Neural progenitor cell (in vitro differentiated cells): ENCODE data around the gene RPS6KA2. TPM values are rescaled to one million over a fixed set of nuclear protein-coding genes. Genes with fewer than 3 reads are reported as not detected.

ENCODE experiments used
- DNase-seq: peaks from one replicate; pipeline ENCODE4 v3.0.0-alpha.2; 2016; ENCODE audit warnings: low spot score
- H2AFZ ChIP-seq: fragments of 200-600 bp; sonication (generic); replicated peaks from 2 replicates; pipeline ENCODE4 v1.6.1; 2016; ENCODE audit warnings: antibody characterized with exemption
- H3F3A ChIP-seq: fragments of 200-600 bp; sonication (generic); 2 replicates; pipeline ENCODE4 v1.6.1; 2016; ENCODE audit warnings: antibody characterized with exemption, low read depth
- H3K27ac ChIP-seq: fragments of 200-600 bp; sonication (generic); 2 replicates; pipeline ENCODE4 v1.5.1; 2016; ENCODE audit warnings: mild to moderate bottlenecking
- H3K27me3 ChIP-seq: fragments of 200-600 bp; sonication (generic); 2 replicates; pipeline ENCODE4 v1.6.1; 2016; ENCODE audit warnings: mild to moderate bottlenecking, moderate library complexity
- H3K36me3 ChIP-seq: fragments of 200-600 bp; sonication (generic); 2 replicates; pipeline ENCODE4 v1.5.1; 2016
- H3K4me1 ChIP-seq: fragments of 200-600 bp; sonication (generic); 2 replicates; pipeline ENCODE4 v1.6.1; 2016; ENCODE audit warnings: mixed run types
- H3K4me2 ChIP-seq: fragments of 200-600 bp; sonication (generic); 2 replicates; pipeline ENCODE4 v1.6.1; 2016
- H3K4me3 ChIP-seq: fragments of 200-600 bp; sonication (generic); 2 replicates; pipeline ENCODE4 v1.5.1; 2016
- H3K79me2 ChIP-seq: fragments of 200-600 bp; sonication (generic); 2 replicates; pipeline ENCODE4 v1.6.1; 2016; ENCODE audit warnings: low read depth
- H3K9ac ChIP-seq: fragments of 200-600 bp; sonication (generic); 2 replicates; pipeline ENCODE4 v1.6.1; 2016
- H3K9me3 ChIP-seq: fragments of 200-600 bp; sonication (generic); 2 replicates; pipeline ENCODE4 v1.5.1; 2016; ENCODE audit warnings: low read depth
- H4K20me1 ChIP-seq: fragments of 200-600 bp; sonication (generic); 2 replicates; pipeline ENCODE4 v1.6.1; 2016; ENCODE audit warnings: low read depth
- H3K27ac Mint-ChIP-seq: 3 replicates; pipeline ENCODE4 v1.8.0; 2021; ENCODE audit warnings: mixed read lengths
- H3K27me3 Mint-ChIP-seq: 2 replicates; pipeline ENCODE4 v1.8.0; 2022; ENCODE audit warnings: low read depth, mild to moderate bottlenecking, inconsistent platforms, moderate library complexity, mixed read lengths; ENCODE audit not compliant: insufficient read depth
- H3K36me3 Mint-ChIP-seq: 3 replicates; pipeline ENCODE4 v1.8.0; 2021; ENCODE audit warnings: mixed read lengths
- H3K4me1 Mint-ChIP-seq: 3 replicates; pipeline ENCODE4 v1.8.0; 2021; ENCODE audit warnings: mixed read lengths
- H3K4me3 Mint-ChIP-seq: 3 replicates; pipeline ENCODE4 v1.8.0; 2021; ENCODE audit warnings: mild to moderate bottlenecking, moderate library complexity, mixed read lengths
- H3K9me3 Mint-ChIP-seq: 3 replicates; pipeline ENCODE4 v1.8.0; 2020; ENCODE audit warnings: mixed read lengths
- EZH2 ChIP-seq: fragments of 200-600 bp; sonication (generic); IDR thresholded peaks from 2 replicates; pipeline ENCODE4 v1.6.1; 2017; ENCODE audit warnings: antibody characterized with exemption, mild to moderate bottlenecking, moderate library complexity
- EZH2phosphoT487 ChIP-seq: fragments of 200-600 bp; sonication (generic); IDR thresholded peaks from 2 replicates; pipeline ENCODE4 v1.6.1; 2017; ENCODE audit warnings: antibody characterized with exemption
- total RNA-seq: library from RNA; depleted of rRNA; stranded (reverse); fragments of >200 nt; gene quantifications from 2 replicates; pipeline ENCODE4 v1.2.3, GENCODE V29; 2015; ENCODE audit warnings: low replicate concordance
- TF ChIP-seq, protein P1 (sequence below): fragments of 200-600 bp; sonication (generic); IDR thresholded peaks from 2 replicates; pipeline ENCODE4 v1.5.1; 2017; ENCODE audit warnings: antibody characterized with exemption, mild to moderate bottlenecking

Gene RPS6KA2
- total RNA-seq, 1 donor from 2014 or later: 8.2 TPM

DNA sequence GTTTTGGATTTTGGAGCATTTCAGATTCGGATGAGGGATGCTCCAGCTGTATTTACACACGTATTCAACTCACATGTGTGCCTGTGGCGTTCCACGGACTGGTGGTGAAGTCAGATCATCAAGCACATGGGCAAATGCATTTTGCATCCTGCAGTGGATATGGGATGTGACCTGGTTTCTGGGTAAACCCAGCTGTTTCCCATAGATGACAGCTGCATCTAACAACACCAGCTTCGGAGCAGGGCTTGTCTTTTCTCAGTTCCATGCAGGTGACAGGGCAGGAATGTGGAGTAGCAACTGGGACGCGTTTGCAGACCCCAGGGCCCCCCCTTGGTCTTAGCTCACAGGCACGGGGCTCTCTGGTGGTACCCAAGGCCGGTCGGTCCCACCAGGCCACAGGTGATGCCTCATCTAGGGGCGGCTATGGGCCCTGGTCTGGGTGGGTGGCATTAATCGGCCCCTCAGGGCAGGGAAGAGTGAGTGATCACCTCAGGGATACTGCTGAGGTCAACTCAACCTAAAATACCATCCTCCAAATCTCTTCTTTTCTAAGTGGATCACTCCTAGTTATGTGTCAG lies 123.8 kb downstream of the RPS6KA2 start:
- H3K4me3 Mint-ChIP-seq: no peak overlapping the region
- TF ChIP-seq EZH2 (no peak), EZH2phosphoT487 (no peak)
- TF ChIP-seq, protein P1, sequence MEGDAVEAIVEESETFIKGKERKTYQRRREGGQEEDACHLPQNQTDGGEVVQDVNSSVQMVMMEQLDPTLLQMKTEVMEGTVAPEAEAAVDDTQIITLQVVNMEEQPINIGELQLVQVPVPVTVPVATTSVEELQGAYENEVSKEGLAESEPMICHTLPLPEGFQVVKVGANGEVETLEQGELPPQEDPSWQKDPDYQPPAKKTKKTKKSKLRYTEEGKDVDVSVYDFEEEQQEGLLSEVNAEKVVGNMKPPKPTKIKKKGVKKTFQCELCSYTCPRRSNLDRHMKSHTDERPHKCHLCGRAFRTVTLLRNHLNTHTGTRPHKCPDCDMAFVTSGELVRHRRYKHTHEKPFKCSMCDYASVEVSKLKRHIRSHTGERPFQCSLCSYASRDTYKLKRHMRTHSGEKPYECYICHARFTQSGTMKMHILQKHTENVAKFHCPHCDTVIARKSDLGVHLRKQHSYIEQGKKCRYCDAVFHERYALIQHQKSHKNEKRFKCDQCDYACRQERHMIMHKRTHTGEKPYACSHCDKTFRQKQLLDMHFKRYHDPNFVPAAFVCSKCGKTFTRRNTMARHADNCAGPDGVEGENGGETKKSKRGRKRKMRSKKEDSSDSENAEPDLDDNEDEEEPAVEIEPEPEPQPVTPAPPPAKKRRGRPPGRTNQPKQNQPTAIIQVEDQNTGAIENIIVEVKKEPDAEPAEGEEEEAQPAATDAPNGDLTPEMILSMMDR: no peak
- Histone ChIP-seq H3K4me2 (no peak overlapping the region), H3K4me3 (no peak overlapping the region), H3K27me3 (no peaks in the 10 kb centered on the region), H4K20me1 (no peaks in the 10 kb centered on the region), H3F3A (no peaks in the 10 kb centered on the region), H3K27ac (no peak overlapping the region), H3K79me2 (no peaks in the 10 kb centered on the region), H3K9me3 (no peaks in the 10 kb centered on the region), H3K4me1 (no peaks in the 10 kb centered on the region), H2AFZ (no peak overlapping the region), H3K9ac (no peak overlapping the region), H3K36me3 (no peaks in the 10 kb centered on the region)
- H3K4me1 Mint-ChIP-seq: peaks cover 12% of the 10 kb centered on the region
- H3K27me3 Mint-ChIP-seq: no peaks in the 10 kb centered on the region
- H3K36me3 Mint-ChIP-seq: peaks cover 31% of the 10 kb centered on the region
- no peak overlapping the region for H3K27ac Mint-ChIP-seq
- no peak for DNase-seq
- H3K9me3 Mint-ChIP-seq: no peaks in the 10 kb centered on the region

DNA sequence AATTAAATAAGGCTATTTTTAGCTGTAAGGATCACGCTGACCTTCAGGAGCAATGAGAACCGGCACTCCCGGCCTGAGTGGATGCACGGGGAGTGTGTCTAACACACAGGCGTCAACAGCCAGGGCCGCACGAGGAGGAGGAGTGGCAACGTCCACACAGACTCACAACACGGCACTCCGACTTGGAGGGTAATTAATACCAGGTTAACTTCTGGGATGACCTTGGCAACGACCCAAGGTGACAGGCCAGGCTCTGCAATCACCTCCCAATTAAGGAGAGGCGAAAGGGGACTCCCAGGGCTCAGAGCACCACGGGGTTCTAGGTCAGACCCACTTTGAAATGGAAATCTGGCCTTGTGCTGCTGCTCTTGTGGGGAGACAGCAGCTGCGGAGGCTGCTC lies 124.6 kb downstream of the RPS6KA2 start:
- TF ChIP-seq EZH2phosphoT487: no peak
- no peak for TF ChIP-seq EZH2
- TF ChIP-seq, protein P1: no peak
- H3K9me3 ChIP-seq: no peaks in the 10 kb centered on the region
- no peaks in the 10 kb centered on the region for H3K27me3 ChIP-seq
- H4K20me1 ChIP-seq: no peaks in the 10 kb centered on the region
- Mint-ChIP-seq H3K27ac (peak overlapping the region; percentile 75), H3K27me3 (no peaks in the 10 kb centered on the region), H3K4me3 (no peak overlapping the region), H3K36me3 (peaks cover 29% of the 10 kb centered on the region), H3K9me3 (no peaks in the 10 kb centered on the region), H3K4me1 (peaks cover 12% of the 10 kb centered on the region)
- no peaks in the 10 kb centered on the region for H3K4me1 ChIP-seq
- H3K36me3 ChIP-seq: no peaks in the 10 kb centered on the region
- DNase-seq: no peak
- no peaks in the 10 kb centered on the region for H3K79me2 ChIP-seq
- H3K9ac ChIP-seq: no peak overlapping the region
- H3K4me3 ChIP-seq: no peak overlapping the region
- H3K4me2 ChIP-seq: no peak overlapping the region
- no peak overlapping the region for H3K27ac ChIP-seq
- no peaks in the 10 kb centered on the region for H3F3A ChIP-seq
- H2AFZ ChIP-seq: no peak overlapping the region

DNA sequence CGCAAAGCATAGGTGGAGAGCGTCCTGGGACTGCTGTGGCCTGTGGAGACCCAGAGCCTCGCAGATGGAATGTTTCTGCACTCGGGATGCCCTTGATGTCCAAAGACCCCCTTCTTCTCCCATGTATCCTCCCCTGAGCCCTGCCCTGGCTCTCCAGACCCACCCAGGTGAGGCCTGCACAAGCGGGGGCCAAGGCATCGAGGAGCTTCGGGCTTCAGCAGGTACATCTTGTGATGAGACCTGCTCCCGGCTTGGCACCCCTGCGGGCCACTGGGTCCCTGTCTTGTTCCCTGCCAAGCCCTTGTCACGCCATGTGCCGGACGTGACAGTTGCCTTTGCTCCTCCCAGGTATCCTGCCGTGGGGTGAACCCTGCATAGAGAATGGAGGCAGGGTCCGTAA lies 125.8 kb downstream of the RPS6KA2 start:
- Mint-ChIP-seq H3K4me1 (peaks cover 16% of the 10 kb centered on the region), H3K27ac (no peak overlapping the region), H3K36me3 (peaks cover 29% of the 10 kb centered on the region), H3K27me3 (no peaks in the 10 kb centered on the region), H3K4me3 (no peak overlapping the region), H3K9me3 (no peaks in the 10 kb centered on the region)
- H3K9ac ChIP-seq: no peak overlapping the region
- no peaks in the 10 kb centered on the region for H3K27me3 ChIP-seq
- no peaks in the 10 kb centered on the region for H3K4me1 ChIP-seq
- H3K27ac ChIP-seq: no peak overlapping the region
- H2AFZ ChIP-seq: no peak overlapping the region
- no peaks in the 10 kb centered on the region for H3K9me3 ChIP-seq
- no peaks in the 10 kb centered on the region for H3K36me3 ChIP-seq
- TF ChIP-seq EZH2phosphoT487: no peak
- TF ChIP-seq EZH2: no peak
- TF ChIP-seq, protein P1: no peak
- no peaks in the 10 kb centered on the region for H4K20me1 ChIP-seq
- no peaks in the 10 kb centered on the region for H3K79me2 ChIP-seq
- no peaks in the 10 kb centered on the region for H3F3A ChIP-seq
- no peak overlapping the region for H3K4me2 ChIP-seq
- DNase-seq: no peak
- no peak overlapping the region for H3K4me3 ChIP-seq
